HG03064 (cell line): ENCODE measurements around the gene AK8.
"Not testable (repeated sequence)": the region's sequence is repeated elsewhere in the genome, so short reads cannot be mapped to it uniquely, and the experiment has no call there.

Source experiments
- ATAC-seq: cut with Tn5 transposase; IDR thresholded peaks from one replicate; pipeline ENCODE4 v1.9.1; 2021; ENCODE audit warnings: low read depth; ENCODE audit not compliant: unreplicated experiment

The AK8 gene

GRCh38 chr9:132776891-132777290 lies 101.2 kb downstream of the AK8 start:
- no peak for ATAC-seq

- no peak for ATAC-seq
Observed at GRCh38 chr9:132776268-132776667, 101.8 kb downstream of the AK8 start.

GRCh38 chr9:132775720-132776119 lies 102.4 kb downstream of the AK8 start:
- no peak for ATAC-seq

GRCh38 chr9:132774886-132775285 lies 103.2 kb downstream of the AK8 start:
- ATAC-seq, result no peak

GRCh38 chr9:132773764-132774339 lies 104.2 kb downstream of the AK8 start:
- ATAC-seq, result no peak

- ATAC-seq, result no peak
Observed at GRCh38 chr9:132773093-132773492, 105.0 kb downstream of the AK8 start.

GRCh38 chr9:132771752-132772151 lies 106.3 kb downstream of the AK8 start:
- ATAC-seq, result not testable (repeated sequence)

- no peak for ATAC-seq
Observed at GRCh38 chr9:132770770-132771310, 107.2 kb downstream of the AK8 start.

- no peak for ATAC-seq
Observed at GRCh38 chr9:132769906-132770769, 107.9 kb downstream of the AK8 start.

GRCh38 chr9:132768932-132769905 lies 108.9 kb downstream of the AK8 start:
- no peak for ATAC-seq

- no peak for ATAC-seq
Observed at GRCh38 chr9:132763574-132763973, 114.5 kb downstream of the AK8 start.

GRCh38 chr9:132762896-132763295 lies 115.2 kb downstream of the AK8 start:
- no peak for ATAC-seq

- no peak for ATAC-seq
Observed at GRCh38 chr9:132761602-132762001, 116.5 kb downstream of the AK8 start.

GRCh38 chr9:132760057-132760456 lies 118.0 kb downstream of the AK8 start:
- ATAC-seq, result no peak

GRCh38 chr9:132757016-132757415 lies 121.1 kb downstream of the AK8 start:
- ATAC-seq, result no peak

GRCh38 chr9:132756214-132756845 lies 121.8 kb downstream of the AK8 start:
- no peak for ATAC-seq

GRCh38 chr9:132755096-132755495 lies 123.0 kb downstream of the AK8 start:
- no peak for ATAC-seq

GRCh38 chr9:132754236-132754635 lies 123.8 kb downstream of the AK8 start:
- ATAC-seq, result no peak

GRCh38 chr9:132753593-132753880 lies 124.5 kb downstream of the AK8 start:
- ATAC-seq, result no peak

- ATAC-seq, result no peak
Observed at GRCh38 chr9:132752877-132753592, 125.0 kb downstream of the AK8 start.
